Inflammatory macrophage treated with lipopolysaccharide for 4 hours (primary cell): ENCODE measurements around the gene AFG3L2.
"Not testable (repeated sequence)": the region's sequence is repeated elsewhere in the genome, so short reads cannot be mapped to it uniquely, and the experiment has no call there.

Source experiments
- DNase-seq: peaks from one replicate; pipeline ENCODE4 v3.0.0-alpha.2; 2020

AFG3L2 gene

GRCh38 chr18:12376754-12377555 is at the start of gene AFG3L2:
TSS of gene AFG3L2 (minus strand) at chr18:12377227. CDS start at chr18:12377082, 145 bp downstream.
- peak; percentile 99 for DNase-seq

GRCh38 chr18:12424252-12424651 is 47.2 kb upstream of the AFG3L2 start:
- DNase-seq = no peak

- DNase-seq = no peak
Measured at GRCh38 chr18:12423820-12424219, 46.8 kb upstream of the AFG3L2 start.

- DNase-seq = no peak
Measured at GRCh38 chr18:12423393-12423792, 46.4 kb upstream of the AFG3L2 start.

- DNase-seq = no peak
Measured at GRCh38 chr18:12422936-12423335, 45.9 kb upstream of the AFG3L2 start.

GRCh38 chr18:12421732-12422131 is 44.7 kb upstream of the AFG3L2 start:
- no peak for DNase-seq

GRCh38 chr18:12420821-12421421 is 43.9 kb upstream of the AFG3L2 start:
- no peak for DNase-seq

- no peak for DNase-seq
Measured at GRCh38 chr18:12417687-12418086, 40.7 kb upstream of the AFG3L2 start.

GRCh38 chr18:12416098-12416729 is 39.2 kb upstream of the AFG3L2 start:
- no peak for DNase-seq

- DNase-seq = no peak
Measured at GRCh38 chr18:12411456-12411855, 34.4 kb upstream of the AFG3L2 start.

GRCh38 chr18:12410747-12411146 is 33.7 kb upstream of the AFG3L2 start:
- DNase-seq = not testable (repeated sequence)

GRCh38 chr18:12410081-12410481 is 33.1 kb upstream of the AFG3L2 start:
- no peak for DNase-seq

GRCh38 chr18:12409469-12409868 is 32.4 kb upstream of the AFG3L2 start:
- no peak for DNase-seq

GRCh38 chr18:12408247-12408869 is 31.3 kb upstream of the AFG3L2 start:
- DNase-seq = no peak

GRCh38 chr18:12406371-12407111 is 29.5 kb upstream of the AFG3L2 start:
- no peak for DNase-seq

GRCh38 chr18:12405066-12405465 is 28.0 kb upstream of the AFG3L2 start:
- DNase-seq = no peak

GRCh38 chr18:12403601-12404506 is 26.8 kb upstream of the AFG3L2 start:
- peak; percentile 74 for DNase-seq

- DNase-seq = no peak
Measured at GRCh38 chr18:12401881-12402280, 24.9 kb upstream of the AFG3L2 start.

GRCh38 chr18:12399231-12399630 is 22.2 kb upstream of the AFG3L2 start:
- no peak for DNase-seq

GRCh38 chr18:12398625-12399024 is 21.6 kb upstream of the AFG3L2 start:
- DNase-seq = no peak

GRCh38 chr18:12397793-12398192 is 20.8 kb upstream of the AFG3L2 start:
- DNase-seq = no peak

- no peak for DNase-seq
Measured at GRCh38 chr18:12397254-12397653, 20.2 kb upstream of the AFG3L2 start.
